ENCODE data around the gene CBFA2T3.

DNA sequence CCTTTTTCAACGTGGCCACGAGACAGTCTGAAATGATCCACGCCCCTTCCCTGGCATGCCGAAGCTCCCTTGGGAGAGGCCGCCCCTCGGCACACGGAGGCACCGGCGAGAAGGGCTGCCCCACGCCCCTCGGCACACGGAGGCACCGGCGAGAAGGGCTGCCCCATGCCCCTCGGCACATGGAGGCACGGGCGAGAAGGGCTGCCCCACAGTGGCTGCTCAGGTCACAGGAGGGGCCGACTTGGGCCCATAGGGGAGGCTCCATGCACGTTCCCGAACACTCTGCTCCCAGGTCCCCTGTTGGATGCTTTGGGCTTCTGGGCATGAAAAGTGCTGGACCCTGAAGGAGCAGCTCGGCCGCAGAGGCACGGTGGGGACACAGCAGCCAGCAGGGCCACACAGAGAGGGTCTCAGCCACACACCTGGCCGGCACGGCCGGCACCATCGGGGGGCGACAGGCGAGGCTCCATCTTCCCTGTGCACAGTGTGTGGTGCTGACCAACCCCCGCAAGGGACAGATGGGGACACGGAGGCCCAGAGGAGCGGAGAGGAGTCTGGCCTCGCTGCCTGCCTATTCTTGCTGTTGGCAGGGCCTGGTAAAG lies 42.8 kb downstream of the CBFA2T3 start:
- TF ChIP-seq TAF1 (IDR thresholded peaks at IDR 0.05; ENCODE audit: borderline replicate concordance, insufficient read depth, low read length), result no peak
- no peak for TF ChIP-seq POLR2AphosphoS5 (IDR thresholded peaks at IDR 0.05; ENCODE audit: low read depth, low read length)
- TF ChIP-seq, protein P1, sequence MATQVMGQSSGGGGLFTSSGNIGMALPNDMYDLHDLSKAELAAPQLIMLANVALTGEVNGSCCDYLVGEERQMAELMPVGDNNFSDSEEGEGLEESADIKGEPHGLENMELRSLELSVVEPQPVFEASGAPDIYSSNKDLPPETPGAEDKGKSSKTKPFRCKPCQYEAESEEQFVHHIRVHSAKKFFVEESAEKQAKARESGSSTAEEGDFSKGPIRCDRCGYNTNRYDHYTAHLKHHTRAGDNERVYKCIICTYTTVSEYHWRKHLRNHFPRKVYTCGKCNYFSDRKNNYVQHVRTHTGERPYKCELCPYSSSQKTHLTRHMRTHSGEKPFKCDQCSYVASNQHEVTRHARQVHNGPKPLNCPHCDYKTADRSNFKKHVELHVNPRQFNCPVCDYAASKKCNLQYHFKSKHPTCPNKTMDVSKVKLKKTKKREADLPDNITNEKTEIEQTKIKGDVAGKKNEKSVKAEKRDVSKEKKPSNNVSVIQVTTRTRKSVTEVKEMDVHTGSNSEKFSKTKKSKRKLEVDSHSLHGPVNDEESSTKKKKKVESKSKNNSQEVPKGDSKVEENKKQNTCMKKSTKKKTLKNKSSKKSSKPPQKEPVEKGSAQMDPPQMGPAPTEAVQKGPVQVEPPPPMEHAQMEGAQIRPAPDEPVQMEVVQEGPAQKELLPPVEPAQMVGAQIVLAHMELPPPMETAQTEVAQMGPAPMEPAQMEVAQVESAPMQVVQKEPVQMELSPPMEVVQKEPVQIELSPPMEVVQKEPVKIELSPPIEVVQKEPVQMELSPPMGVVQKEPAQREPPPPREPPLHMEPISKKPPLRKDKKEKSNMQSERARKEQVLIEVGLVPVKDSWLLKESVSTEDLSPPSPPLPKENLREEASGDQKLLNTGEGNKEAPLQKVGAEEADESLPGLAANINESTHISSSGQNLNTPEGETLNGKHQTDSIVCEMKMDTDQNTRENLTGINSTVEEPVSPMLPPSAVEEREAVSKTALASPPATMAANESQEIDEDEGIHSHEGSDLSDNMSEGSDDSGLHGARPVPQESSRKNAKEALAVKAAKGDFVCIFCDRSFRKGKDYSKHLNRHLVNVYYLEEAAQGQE (IDR thresholded peaks at IDR 0.05; ENCODE audit: insufficient read depth in 1 of 2, low read depth in 2 of 2, low read length in 2 of 2), result no peak
- no peak for TF ChIP-seq SIN3A (IDR thresholded peaks at IDR 0.05; ENCODE audit: borderline replicate concordance, insufficient read depth, low read length)
- TF ChIP-seq FOXP2 (optimal IDR thresholded peaks at IDR 0.05; ENCODE audit: borderline replicate concordance, extremely low read depth, extremely low read length, insufficient read depth), result no peak
